CD4-positive, alpha-beta T cell treated with Interleukin-21 for 1 hour (primary cell): ENCODE results near the gene TCERG1.

Source experiments
- DNase-seq: peaks from one replicate; pipeline ENCODE4 v3.0.0-alpha.2; 2020

The TCERG1 gene

DNA sequence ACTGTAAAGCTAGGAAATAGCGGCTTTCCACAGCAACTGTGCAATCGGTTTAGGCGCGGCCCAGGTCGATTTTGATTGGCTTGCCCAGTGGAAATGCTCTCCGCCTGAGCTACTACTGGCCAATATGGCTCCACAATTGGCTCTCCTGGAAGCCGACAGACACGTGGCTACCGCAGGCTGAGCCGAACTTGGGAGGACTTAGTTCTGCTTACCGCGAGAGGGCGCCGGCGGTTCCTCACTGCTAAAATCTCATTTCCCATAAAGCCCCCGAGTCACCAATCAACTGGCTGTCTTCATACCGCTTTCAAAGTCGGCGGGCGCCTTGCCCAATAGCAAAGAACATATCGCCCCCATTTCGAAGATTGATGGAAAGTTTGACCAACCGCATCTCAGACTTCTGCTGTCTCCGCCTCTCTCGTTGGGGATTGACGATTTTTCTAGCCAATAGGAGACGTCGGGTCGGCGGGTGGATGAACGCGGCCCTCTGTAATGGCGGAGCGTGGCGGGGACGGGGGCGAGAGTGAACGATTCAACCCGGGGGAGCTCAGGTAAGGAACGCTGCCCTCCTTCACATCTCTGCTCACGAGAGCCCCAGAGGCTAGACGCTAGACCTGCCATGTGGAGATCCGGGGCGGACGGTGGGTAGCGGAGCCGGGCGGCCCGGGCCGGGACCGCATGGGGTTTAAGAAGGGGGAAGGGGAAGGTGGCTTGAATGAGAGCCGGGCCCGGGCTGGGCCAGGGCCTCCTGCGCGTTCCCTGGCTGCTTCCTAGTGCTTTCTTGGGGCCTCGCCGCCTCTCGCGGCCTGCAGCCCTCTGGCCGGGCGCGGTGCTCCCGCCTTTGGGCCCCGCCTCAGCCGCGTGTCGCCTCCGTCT lies at the start of gene TCERG1:
Gene TCERG1, plus strand, starts transcription at position 473 of the 873 bp plus-strand sequence. Its CDS starts 17 bp downstream, at position 490.
- peak; percentile 99 for DNase-seq

DNA sequence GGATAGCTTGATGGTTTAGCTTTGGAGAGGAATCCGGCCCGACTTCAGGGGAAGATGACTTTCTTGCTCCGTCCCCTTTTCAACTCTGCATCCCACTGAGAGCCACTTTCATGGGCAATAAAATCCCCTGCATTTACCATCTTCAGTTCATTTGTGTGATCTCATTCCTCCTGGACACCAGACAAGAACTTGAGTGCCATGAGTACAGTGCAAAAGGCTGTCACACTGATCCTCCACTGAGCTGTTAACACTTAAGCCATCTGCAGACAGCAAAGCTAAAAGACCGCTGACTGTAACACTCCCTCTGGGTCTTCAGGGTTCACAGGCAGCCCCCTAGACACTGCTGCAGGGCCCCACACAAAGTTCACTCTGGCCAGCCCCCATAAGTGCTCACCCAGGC lies 48.3 kb upstream of the TCERG1 start:
- no peak for DNase-seq

DNA sequence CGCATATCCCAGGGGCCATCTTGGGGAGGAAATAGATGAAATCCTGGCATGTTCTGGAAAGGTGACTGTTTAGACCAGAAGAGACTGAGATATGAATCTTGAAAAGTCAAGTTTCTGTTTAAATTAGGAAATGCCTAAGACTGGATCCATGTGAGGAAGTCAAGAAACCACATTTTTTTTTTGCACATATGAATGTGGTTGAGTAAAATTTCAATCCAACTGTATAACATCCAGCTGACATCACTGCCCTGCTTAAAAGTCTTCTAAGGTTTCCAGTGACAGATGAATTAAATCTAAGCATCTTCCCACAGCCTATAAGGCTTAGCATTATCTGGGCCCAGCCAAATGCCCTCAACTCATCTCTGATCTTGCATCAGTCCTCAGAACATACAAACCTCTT lies 47.7 kb upstream of the TCERG1 start:
- DNase-seq, result no peak

DNA sequence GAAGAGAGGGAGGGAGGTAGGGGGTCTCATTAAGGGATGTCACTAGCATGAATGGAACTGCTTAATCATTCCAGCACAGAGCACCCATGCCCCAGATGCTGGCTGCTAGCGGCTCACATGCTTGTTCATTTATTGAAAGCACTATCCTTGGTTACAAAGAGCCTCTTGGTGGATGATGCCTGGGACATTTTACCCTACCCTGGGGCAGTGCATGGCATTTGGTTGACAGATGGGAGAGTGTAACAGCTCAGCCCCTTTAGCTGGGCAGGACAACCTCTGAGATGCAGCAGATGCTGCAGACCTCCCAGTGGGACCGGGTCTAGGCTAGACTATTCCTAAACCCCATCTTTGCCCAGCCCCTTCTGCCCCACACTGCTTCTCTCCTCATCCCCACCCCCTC lies 46.9 kb upstream of the TCERG1 start:
- no peak for DNase-seq

DNA sequence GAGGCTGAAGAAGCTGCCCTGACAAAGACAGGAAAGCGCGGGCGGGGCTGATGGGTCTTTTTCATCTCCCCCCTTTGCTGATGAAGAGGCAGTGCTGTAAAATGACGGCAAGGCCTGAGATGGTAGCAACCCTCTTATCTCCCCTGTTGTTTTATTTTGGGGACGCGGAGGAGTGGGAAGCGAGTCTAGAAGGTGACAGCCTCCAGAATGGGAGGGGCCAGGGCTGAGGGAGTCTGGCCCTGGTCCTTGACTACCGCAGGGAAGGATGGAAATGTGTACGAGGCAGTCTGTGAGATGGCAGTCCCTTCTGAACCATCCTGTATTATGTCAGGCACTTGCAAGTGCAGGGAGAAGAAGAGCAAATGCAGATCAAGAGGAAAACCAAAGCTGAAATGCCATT lies 46.1 kb upstream of the TCERG1 start:
- DNase-seq, result no peak

DNA sequence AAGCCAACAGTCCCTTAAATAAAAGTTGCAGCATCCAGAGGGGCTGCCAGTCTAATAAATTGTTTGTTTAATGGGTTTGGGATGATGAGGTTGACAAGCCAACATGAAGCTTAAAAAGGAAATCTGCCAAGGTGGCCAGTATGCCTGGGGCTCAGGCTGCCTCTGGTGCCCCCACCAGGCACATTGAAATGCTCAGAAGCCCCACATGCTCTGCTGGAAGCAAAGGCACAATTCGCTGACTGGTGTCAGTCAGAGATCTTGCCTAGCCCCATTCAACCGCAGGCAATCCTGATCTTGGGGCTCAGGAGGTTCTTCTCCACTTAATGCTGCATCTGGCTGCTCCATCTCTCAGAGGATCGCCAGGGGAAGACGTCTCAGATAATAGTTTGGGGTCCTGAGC lies 44.2 kb upstream of the TCERG1 start:
- DNase-seq, result no peak

DNA sequence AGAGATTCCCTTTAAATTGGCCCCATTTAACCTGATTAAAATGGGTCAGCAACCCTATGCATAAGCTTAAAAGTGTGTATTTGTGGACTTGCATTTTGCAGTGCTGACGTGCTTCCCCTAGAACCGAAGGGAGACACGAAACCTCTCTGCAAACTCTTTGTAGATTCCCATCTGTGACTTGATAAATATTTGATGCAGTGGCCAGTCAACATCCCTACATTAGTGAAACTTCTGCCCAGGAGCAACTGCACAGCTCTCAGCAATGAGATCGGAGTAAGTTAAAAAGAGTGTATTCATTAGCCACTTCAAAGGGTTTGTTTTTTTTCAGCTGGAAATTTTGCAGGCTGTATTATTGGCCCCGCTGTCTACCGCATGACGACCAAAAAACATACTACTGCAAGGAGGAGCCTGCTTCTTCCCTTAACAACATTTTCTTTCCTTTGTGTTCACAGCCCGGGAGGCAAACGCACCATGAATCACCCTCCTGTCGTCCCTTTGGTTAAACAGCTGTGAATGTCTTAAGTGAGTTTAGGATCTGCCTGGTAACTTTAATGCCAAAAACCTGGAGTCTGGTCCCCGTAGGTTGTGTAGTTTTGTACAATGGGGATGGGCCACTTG lies 38.0 kb upstream of the TCERG1 start:
- no peak for DNase-seq

DNA sequence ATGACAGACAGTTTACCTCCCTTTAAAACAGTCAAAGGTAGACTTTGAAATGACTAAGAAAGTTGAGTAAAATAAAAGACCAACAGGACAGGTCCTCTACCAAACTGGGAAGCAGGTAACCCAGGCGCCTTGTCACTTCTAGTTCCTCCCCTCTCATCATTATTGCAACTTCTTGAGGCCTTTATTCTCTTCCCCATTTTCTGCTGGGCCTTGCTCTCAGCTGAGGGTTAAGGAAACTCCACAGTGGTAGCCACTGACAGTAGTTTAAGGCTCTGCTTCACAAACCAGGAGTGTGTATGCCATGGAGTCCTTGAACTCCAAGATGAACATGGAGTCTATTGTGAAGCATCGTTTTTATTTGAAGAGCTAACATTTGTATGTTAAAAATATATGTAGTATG lies 36.9 kb upstream of the TCERG1 start:
- no peak for DNase-seq

DNA sequence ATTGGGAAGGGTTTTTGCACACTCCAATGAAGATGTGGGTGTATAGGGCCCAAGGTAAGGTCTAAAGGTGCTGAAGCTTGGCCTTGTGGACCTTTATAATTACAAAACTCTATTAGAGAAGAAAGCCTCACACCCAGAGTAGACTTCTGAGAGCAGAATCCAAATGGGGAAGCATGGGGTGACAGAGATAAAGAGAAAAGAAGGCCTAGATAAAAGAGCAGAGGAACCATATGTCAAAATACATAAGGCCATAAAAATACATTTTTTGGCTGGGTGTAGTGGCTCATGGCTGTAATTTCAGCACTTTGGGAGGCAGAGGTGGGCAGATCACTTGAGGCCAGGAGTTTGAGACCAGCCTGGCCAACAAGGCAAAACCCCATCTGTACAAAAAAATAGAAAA lies 27.4 kb upstream of the TCERG1 start:
- DNase-seq, result no peak

DNA sequence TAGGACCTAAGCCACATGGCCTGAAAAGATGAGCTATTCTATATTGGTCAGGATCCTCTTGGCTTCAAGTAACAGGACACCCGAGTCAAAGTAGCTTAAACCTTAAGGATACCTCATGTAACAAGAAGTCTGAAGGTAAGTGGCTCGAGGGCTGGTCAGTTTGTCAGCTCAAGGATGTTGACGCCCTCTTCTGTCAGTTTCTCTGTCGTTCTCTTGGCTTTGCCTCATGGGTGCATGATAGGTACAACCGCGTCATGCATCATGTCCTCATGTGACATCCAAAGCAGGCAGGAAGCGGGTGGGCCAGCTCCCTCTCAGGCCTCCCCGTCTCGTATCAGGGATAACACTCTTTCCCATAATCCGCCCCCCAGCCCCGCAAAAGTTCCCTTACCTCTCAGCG lies 22.1 kb upstream of the TCERG1 start:
- no peak for DNase-seq

DNA sequence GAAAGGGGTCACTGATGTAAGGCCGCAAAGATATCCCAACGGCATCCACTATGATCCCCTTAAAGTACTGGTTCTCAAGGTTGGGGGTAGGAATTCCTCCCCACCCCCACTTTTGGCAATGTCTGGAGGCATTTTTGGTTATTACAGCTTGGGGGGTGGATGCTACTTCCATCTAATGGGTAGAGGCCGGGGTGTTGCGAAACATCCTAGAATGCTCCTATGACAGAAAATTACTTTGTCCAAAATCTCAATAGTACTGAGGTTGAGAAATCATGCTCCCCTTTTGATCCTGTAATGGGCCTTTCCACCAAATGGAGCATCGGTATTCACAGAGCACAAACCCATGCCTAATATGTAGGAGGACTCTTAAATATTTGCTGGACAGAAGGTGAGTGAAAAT lies 20.8 kb upstream of the TCERG1 start:
- no peak for DNase-seq

DNA sequence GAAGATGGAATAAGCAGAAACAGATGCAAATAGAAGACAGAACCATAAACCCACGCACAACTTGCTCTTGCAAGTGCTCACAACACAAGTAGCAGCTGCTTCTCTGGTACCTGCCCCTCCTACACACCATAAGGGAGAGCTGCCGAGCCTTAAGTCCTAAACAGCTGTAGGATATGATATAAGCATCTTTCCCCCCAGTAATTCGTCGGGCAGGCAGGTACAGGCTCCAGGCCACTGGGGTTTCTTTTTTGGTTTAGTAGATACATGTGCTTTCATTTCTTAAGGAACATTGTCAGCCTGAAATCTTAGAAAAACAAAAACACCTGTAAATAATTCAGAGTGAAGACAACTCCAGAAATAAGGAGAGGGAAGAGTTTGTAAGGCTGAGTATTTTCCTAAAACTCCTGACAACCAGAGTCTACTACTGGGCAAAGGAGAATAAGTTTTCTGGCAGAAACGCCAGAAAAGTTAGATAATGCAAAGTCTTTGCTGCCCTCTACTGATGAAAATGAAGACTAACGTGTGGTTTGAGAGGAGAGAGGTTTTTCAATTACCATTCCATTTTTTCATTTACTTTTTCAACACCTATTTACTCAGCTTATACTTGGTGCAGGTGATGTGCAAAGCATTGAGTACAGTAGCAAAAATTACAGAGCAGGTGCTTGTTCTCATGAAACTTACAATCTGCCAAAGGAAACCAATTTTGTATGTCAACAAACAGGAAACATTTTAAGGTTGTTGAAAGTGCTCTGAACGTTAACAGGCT lies 20.1 kb upstream of the TCERG1 start:
- DNase-seq, result peak; percentile 46

DNA sequence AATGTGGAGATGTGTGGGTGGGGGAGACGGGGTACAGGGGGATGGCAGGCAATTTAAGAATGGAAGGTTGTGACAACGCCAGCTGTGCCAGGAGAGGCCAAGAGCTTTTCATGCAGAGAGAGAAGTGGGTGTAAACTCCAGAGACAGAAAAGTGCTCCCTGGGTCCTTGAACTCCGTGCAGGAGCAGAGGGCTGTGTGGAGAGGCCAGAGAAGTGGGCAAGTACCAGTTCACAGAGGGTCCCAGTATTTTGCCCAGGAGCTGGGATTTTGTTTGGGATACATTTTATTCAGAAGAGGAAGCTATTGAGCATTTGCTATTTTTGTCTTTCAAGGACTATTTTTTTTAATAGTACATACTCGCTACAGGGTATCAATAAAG lies 19.5 kb upstream of the TCERG1 start:
- DNase-seq, result no peak

DNA sequence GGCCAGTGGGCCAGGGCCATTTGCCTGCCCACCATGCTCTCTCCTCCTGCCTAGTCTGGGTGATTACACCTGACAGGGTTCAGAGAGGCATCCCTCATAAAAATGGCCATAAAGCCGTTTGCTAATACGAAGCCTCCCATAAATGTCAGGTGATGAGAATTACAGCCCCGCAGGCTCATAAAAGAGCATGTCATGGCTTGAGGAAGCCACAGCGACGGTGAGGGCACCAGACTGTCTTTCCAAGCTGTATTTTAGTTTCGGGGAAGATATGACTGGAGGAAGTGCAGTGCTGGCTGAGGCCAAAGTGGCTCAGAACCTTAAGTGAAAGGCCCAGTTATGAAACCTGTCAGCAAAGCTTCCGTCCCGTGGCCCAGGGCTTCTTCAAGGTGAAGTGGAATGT lies 18.5 kb upstream of the TCERG1 start:
- no peak for DNase-seq

DNA sequence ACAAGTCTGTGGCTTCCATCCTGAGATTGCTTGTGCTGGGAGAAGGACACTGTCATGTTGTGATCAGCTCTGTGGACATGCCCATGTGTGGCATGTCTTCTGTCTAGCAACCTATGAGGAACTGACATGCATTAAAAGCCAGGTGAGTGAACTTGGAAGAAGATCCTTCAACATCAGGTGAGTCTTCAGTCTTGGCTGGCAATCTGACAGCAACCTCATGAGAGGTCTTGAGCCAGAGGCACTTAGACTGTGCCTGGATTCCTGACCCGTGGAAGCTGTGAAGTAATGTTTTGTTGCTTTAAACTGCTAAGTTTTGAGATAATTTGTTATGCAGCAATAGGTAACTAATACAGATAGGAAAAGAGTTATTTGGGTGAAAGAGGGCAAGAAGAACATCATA lies 6.8 kb upstream of the TCERG1 start:
- no peak for DNase-seq

DNA sequence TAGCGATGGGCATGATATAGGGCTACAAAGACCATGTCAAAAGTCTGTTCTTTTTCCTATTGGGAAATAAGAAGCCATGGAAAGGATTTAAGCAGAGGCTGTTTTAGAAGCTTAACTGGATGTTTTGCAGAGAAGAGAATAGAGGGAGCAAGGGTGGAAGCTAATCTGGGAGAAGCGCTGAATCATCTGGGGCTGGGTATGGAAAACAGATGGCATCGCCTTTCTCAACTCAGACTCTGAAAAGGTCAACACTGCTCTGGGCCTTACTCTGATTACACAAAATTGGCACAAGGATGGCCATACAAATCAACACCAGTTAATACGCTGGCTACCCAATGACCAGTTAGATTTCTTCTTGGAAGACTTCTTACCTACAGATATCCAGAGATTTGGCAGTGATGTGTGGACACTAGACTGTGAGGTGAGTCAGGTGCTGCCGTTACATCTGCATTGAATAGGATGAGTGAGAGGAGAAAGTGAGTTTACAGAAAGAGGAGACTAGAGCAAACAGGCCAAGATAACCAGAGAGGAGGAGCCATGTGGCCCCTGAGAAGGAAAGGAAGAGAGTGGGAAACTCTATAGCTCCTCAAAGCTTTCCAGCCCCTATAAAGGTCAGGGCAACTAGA lies 6.2 kb upstream of the TCERG1 start:
- DNase-seq, result no peak

DNA sequence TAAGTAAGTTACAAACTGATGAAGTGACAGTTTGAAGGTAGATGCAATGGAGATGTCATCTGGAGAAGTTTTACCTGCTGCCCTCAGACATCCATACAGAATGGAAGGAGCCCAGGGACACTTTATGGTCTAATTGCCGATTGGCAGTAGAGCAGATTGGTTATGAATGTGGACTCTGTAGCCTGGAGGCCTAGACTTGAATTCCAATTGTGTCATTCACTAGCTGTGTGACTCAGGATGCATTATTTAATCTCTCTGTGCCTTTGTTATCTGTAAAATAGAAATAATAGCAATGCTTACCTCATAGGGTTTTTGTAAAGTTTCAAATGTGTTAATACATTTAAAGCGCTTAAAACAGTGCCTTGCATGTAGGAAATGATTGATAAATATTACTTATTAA lies 5.2 kb upstream of the TCERG1 start:
- DNase-seq, result no peak

DNA sequence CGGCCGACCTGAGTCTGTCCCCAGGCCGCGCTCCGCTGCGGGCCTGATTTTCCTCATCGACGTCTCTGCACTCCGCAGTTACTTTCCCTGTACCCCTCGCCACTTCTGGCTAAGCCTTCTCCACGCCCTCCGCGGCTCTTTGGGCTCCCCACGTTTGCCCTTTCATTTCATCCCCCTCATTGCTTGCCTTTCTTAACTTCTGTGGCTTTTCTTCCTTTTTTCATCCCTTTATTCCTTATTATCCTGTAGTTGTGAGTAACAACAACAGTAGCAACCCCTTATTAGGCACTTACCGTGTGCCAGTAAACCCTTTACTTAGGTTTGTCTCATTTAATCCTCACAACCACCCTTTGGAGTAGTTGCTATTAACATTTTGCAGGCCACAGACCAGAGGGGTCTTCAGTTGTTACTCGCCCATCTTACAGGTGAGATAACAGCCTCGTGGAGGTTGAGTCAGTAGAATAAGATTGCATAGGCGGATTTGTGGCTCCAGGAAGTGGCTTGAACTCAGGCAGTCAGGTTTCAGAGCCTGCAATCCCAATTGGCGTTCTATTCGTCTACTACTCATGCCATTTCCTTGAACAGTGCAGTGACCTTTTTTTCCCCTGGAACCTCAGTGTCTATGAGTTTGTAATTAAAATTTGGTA lies 724 bp downstream of the TCERG1 start:
- peak; percentile 17 for DNase-seq

DNA sequence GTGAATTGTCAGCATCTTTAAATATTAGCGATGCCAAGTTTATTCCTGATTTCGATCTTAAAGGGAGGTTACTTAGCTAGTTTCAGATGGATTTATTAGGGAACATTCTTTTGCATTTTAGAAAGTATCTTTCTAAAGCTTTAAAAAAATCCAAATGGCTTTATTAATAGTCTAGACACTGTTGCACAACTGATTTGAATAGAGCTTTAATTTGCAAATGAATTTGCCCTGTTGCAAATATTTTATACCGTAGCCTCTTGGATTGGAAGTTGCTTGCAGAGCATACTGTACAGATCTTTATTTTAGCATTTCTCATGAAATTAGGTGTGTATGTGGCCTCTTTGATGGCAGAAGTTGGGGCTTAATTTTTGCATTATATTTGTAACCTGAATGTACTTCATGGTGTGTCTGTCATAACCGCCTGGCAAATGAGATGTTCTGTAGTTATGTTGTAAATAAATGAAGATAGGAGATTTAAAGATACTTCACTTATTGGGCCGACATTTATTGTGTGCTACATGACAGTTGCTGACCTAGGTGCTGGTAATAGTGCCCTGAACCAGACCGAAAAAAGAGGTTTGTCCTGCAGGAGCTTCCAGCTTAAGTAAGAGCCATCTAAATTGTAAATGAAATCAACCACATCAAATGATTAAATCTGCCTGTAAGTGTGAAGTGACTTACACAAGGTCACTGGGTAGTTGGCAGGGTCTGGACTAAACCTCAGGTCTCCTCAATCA lies 1.8 kb downstream of the TCERG1 start:
- DNase-seq, result no peak

DNA sequence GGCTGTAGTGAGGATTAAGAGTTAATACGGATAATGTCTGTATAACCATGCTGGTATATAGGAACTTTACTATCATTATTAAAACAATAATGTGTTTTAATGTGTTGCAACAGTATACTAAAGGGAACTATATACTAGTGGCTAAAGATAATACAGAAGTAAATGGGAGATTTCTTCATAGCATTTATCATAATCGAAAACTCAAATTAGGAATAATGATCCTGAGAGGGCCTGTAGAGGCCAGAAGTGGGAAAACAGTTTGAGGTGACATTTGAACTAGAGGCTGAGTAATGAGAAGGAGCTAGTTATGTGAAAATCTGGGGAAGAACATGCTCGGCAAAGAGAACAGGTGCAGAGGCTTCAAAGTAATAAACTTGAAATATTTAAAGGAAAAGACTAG lies 2.9 kb downstream of the TCERG1 start:
- DNase-seq, result no peak

DNA sequence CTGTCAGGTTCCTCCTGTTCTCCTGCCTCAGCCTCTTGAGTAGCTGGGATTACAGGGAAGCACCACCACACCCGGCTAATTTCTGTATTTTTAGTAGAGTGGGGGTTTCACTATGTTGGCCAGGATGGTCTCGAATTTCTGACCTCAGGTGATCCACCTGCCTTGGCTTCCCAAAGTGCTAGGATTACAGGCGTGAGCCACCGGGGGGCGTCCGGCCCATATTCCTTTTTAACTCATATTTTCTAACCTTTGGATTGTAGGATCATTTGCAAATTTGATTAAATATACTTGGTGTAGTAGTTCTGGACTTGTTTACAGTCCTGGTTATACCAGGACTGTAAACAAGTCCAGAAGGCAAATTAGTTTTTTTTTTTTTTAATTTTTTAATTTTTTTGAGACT lies 4.3 kb downstream of the TCERG1 start:
- no peak for DNase-seq

DNA sequence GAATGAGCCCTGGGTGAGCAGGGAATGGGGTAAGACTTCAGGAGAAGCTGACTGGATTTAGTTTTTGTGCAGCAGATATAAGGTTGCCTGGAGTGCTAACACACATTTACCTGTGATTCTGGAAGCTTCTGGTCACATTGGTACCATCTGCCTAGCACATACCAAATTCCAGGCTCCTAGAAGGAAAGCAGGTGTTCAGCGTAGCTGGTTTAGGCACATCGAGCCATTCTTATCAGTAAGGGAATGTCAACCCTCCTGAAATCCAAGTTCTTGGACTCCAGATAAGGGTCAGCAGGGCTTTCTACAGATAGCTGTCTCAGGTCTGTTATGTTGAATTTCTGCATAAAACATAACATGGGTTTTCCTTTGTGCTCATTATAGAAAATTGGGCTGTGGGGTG lies 10.3 kb downstream of the TCERG1 start:
- no peak for DNase-seq
